ENCODE data around the gene CEP192. TPM values are rescaled to one million over a fixed set of nuclear protein-coding genes. Genes with fewer than 3 reads are reported as not detected.

Gene CEP192
- total RNA-seq, 1 donor from 2014 or later = 17.9 TPM

GRCh38 chr18:12990641-12990966 is 558 bp upstream of the CEP192 start:
- Histone ChIP-seq H3K4me1 (peaks cover 21% of the 10 kb centered on the region), H3K27ac (peak overlapping the region; percentile 84), H3K27me3 (no peaks in the 10 kb centered on the region), H3K9me3 (no peaks in the 10 kb centered on the region), H3K36me3 (no peaks in the 10 kb centered on the region), H3K4me3 (peak overlapping the region; percentile 74 to 90)
- TF ChIP-seq, protein P1, sequence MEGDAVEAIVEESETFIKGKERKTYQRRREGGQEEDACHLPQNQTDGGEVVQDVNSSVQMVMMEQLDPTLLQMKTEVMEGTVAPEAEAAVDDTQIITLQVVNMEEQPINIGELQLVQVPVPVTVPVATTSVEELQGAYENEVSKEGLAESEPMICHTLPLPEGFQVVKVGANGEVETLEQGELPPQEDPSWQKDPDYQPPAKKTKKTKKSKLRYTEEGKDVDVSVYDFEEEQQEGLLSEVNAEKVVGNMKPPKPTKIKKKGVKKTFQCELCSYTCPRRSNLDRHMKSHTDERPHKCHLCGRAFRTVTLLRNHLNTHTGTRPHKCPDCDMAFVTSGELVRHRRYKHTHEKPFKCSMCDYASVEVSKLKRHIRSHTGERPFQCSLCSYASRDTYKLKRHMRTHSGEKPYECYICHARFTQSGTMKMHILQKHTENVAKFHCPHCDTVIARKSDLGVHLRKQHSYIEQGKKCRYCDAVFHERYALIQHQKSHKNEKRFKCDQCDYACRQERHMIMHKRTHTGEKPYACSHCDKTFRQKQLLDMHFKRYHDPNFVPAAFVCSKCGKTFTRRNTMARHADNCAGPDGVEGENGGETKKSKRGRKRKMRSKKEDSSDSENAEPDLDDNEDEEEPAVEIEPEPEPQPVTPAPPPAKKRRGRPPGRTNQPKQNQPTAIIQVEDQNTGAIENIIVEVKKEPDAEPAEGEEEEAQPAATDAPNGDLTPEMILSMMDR (IDR thresholded peaks at IDR 0.05) = no peak
- no peak for TF ChIP-seq POLR2A (IDR thresholded peaks at IDR 0.05)
- TF ChIP-seq POLR2AphosphoS5 (IDR thresholded peaks at IDR 0.05; ENCODE audit: insufficient read depth in 1 of 2, low read depth in 1 of 2) = no peak
- no peak for DNase-seq (ENCODE audit: extremely low spot score in 2 of 2)
- intact Hi-C loops (cut with DNase I) = no loop called here

DNA sequence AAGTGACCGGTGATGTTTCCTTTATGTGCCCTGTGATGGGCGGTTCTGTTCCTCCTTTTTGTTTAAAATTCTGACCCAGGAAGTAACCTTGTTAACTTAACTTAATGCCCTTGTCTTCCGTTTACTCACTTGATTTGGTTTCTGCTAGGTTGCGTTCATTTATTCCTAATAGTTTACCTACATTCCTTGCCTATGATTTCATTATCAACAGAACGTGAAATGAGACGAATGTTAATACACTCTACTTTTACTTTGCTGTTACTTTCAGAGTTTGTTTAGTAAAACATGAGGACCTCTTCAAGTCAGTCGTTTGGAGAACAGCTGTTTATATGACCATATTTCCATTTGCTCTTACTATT is 638 bp downstream of the CEP192 start:
- Histone ChIP-seq H3K4me1 (peaks cover 21% of the 10 kb centered on the region), H3K27me3 (no peaks in the 10 kb centered on the region), H3K9me3 (no peaks in the 10 kb centered on the region), H3K27ac (peak overlapping the region; percentile 84), H3K4me3 (peak overlapping the region; percentile 74 to 90), H3K36me3 (no peaks in the 10 kb centered on the region)
- TF ChIP-seq, protein P1 (IDR thresholded peaks at IDR 0.05) = no peak
- TF ChIP-seq POLR2A (IDR thresholded peaks at IDR 0.05) (no peak), POLR2AphosphoS5 (IDR thresholded peaks at IDR 0.05; ENCODE audit: insufficient read depth in 1 of 2, low read depth in 1 of 2) (no peak)
- DNase-seq (ENCODE audit: extremely low spot score in 2 of 2) = no peak
- intact Hi-C loops (cut with DNase I) = no loop called here

DNA sequence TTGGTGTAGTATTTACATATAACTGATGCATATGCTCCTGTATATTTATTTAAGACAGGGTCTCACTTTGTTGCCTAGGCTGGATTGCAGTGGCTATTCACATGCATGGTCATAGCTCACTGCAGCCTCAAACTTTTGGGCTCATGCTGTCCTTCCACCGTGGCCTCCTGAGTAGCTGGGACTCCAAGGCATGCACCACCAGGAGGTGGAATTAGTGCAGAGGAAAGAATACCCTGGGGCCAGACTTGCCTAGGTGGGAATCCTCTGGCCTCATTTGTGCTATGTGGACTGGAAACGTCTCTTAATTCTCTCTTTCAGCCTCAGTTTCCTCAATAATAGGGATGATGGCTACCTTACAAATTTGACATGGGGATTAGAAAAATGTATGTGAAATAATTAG is 2.3 kb downstream of the CEP192 start:
- Histone ChIP-seq H3K27me3 (no peaks in the 10 kb centered on the region), H3K4me1 (peaks cover 26% of the 10 kb centered on the region), H3K4me3 (no peak overlapping the region), H3K9me3 (no peaks in the 10 kb centered on the region), H3K27ac (no peak overlapping the region), H3K36me3 (no peaks in the 10 kb centered on the region)
- intact Hi-C loops (cut with DNase I) = no loop called here
- DNase-seq (ENCODE audit: extremely low spot score in 2 of 2) = no peak
- TF ChIP-seq, protein P1 (IDR thresholded peaks at IDR 0.05) = no peak
- TF ChIP-seq POLR2A (IDR thresholded peaks at IDR 0.05) = no peak
- TF ChIP-seq POLR2AphosphoS5 (IDR thresholded peaks at IDR 0.05; ENCODE audit: insufficient read depth in 1 of 2, low read depth in 1 of 2) = no peak

DNA sequence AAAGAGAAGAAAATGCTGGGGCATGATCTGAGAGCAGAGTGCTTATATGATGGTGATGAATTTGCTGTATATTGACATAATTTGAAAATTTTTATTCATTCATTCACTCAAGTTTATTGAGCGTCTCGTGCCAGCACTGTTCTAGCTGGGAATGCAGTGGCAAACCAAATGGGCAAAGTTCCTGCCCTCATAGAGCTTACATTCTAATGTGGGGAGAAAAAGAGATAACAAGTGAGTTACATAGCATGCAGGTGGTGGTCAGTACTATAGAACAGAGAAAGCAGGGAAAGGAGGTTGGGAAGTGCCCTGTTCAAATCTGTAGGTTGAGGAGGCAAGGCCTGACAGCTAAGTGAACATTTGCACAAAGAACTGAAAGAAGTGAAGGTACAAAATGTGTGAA is 4.3 kb downstream of the CEP192 start:
- H3K9me3 ChIP-seq = no peaks in the 10 kb centered on the region
- H3K27ac ChIP-seq = no peak overlapping the region
- TF ChIP-seq, protein P1 (IDR thresholded peaks at IDR 0.05) = no peak
- TF ChIP-seq POLR2AphosphoS5 (IDR thresholded peaks at IDR 0.05; ENCODE audit: insufficient read depth in 1 of 2, low read depth in 1 of 2) = no peak
- TF ChIP-seq POLR2A (IDR thresholded peaks at IDR 0.05) = no peak
- peaks cover 25% of the 10 kb centered on the region for H3K4me1 ChIP-seq
- intact Hi-C loops (cut with DNase I) = no loop called here
- no peak for DNase-seq (ENCODE audit: extremely low spot score in 2 of 2)
- H3K4me3 ChIP-seq = no peak overlapping the region
- peaks cover 0 to 4% of the 10 kb centered on the region in 2 donors for H3K36me3 ChIP-seq
- no peaks in the 10 kb centered on the region for H3K27me3 ChIP-seq

DNA sequence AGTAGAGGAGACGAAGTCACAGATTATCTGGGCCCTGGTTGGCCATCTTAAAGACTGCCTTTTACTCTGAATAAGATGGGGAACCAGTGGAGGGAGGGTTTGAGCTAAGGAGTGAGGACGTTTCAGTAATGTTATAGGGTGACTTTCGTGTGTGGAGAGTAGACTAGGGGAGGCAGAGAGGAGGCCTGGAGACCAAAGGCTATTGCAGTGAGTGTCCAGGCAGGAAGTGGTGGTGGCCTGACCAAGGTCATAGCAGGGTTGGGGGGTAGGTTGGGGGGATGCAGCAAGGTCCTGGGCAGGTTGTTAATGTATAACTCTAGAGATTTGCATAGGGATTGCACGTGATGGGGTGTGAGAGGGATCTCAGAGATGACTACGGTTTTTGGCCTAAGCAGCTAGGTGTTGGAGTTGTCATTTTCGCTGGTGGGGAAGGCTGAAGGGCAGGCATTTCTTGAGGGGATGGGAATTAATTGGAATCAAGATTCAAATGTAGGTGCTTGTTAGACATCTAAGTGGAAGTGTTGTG is 4.9 kb downstream of the CEP192 start:
- H3K27ac ChIP-seq = no peak overlapping the region
- intact Hi-C loops (cut with DNase I) = no loop called here
- TF ChIP-seq POLR2A (IDR thresholded peaks at IDR 0.05) = no peak
- TF ChIP-seq POLR2AphosphoS5 (IDR thresholded peaks at IDR 0.05; ENCODE audit: insufficient read depth in 1 of 2, low read depth in 1 of 2) = no peak
- TF ChIP-seq, protein P1 (IDR thresholded peaks at IDR 0.05) = no peak

More for the DNA sequence above, 4.9 kb downstream of the CEP192 start:
- DNase-seq (ENCODE audit: extremely low spot score in 2 of 2) = no peak
- H3K27me3 ChIP-seq = no peaks in the 10 kb centered on the region
- H3K4me1 ChIP-seq = peaks cover 23% of the 10 kb centered on the region
- no peaks in the 10 kb centered on the region for H3K9me3 ChIP-seq
- no peak overlapping the region for H3K4me3 ChIP-seq
- peaks cover 0 to 7% of the 10 kb centered on the region in 2 donors for H3K36me3 ChIP-seq

All from vagina (tissue), 2 donors.